PFSK-1 (cell line): Measurements from ENCODE around the gene HTT.

ENCODE experiments used
- REST ChIP-seq, 2 experiments: IDR thresholded peaks; 2 replicates each; pipeline versions ENCODE4 v1.6.1 to v1.8.0; 2011 to 2012; ENCODE audit warnings: low read depth in 2 of 2, low read length in 2 of 2, control low read depth in 1 of 2, inconsistent platforms in 1 of 2, mild to moderate bottlenecking in 1 of 2, moderate library complexity in 1 of 2; ENCODE audit not compliant: insufficient read depth in 1 of 2
- TAF1 ChIP-seq: IDR thresholded peaks from 2 replicates; pipeline ENCODE4 v1.6.1; 2012; ENCODE audit warnings: low read length, control low read depth, borderline replicate concordance; ENCODE audit not compliant: insufficient read depth

GRCh38 chr4:3079694-3080123 is 5.2 kb downstream of the HTT start:
- TF ChIP-seq REST (IDR thresholded peaks at IDR 0.05; ENCODE audit: insufficient read depth in 1 of 2, low read depth in 2 of 2, low read length in 2 of 2) (no peak), TAF1 (no peak)
